ENCODE measurements around the gene TSHZ1.

DNA sequence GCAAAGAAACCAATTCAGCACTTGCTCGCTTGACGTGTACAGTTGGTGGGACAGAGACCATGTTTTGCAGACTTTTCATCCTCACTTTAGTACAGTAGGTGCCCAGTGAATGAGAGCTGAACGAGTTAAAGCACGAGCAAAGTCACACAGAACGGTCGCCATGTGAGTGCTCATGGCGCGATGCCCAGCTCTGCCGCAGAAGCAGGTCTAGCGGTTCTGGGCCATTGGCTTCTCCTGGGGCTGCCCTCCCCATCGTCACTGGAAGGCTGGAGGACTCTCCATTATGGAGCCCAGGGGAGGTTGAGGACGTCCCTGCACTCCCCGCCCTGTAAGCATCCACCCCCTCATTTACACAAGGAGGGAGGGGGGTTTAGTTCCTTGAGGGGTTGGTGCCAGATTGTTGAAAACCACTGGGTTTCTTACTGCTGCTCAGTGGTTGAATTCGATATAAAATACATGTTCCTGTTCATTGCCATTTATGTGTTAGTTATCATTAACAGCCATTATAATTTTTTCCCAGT lies 26.6 kb upstream of the TSHZ1 start:
- TF ChIP-seq, protein P1, sequence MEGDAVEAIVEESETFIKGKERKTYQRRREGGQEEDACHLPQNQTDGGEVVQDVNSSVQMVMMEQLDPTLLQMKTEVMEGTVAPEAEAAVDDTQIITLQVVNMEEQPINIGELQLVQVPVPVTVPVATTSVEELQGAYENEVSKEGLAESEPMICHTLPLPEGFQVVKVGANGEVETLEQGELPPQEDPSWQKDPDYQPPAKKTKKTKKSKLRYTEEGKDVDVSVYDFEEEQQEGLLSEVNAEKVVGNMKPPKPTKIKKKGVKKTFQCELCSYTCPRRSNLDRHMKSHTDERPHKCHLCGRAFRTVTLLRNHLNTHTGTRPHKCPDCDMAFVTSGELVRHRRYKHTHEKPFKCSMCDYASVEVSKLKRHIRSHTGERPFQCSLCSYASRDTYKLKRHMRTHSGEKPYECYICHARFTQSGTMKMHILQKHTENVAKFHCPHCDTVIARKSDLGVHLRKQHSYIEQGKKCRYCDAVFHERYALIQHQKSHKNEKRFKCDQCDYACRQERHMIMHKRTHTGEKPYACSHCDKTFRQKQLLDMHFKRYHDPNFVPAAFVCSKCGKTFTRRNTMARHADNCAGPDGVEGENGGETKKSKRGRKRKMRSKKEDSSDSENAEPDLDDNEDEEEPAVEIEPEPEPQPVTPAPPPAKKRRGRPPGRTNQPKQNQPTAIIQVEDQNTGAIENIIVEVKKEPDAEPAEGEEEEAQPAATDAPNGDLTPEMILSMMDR (conservative IDR thresholded peaks at IDR 0.05; ENCODE audit: low read depth, low read length): no peak
- TF ChIP-seq EZH2 (IDR thresholded peaks at IDR 0.05; ENCODE audit: low read length, unreplicated experiment): no peak

All from PC-3 (cell line).